HUES48 (cell line): ENCODE measurements around the gene LIN28A.

Experiments
- H3K27ac ChIP-seq: one replicate; pipeline ENCODE4 v1.7.0; 2013; ENCODE audit warnings: low read depth, low read length, inconsistent platforms
- H3K27me3 ChIP-seq: 2 replicates; pipeline ENCODE4 v1.6.1; 2013; ENCODE audit warnings: mild to moderate bottlenecking, low read length; ENCODE audit not compliant: control insufficient read depth, insufficient read depth
- H3K36me3 ChIP-seq: 2 replicates; pipeline ENCODE4 v1.6.1; 2013; ENCODE audit warnings: low read length; ENCODE audit not compliant: control insufficient read depth, insufficient read depth
- H3K4me1 ChIP-seq: 2 replicates; pipeline ENCODE4 v1.6.1; 2013; ENCODE audit warnings: mild to moderate bottlenecking, low read length; ENCODE audit not compliant: control insufficient read depth, insufficient read depth
- H3K4me3 ChIP-seq: 2 replicates; pipeline ENCODE4 v1.5.1; 2013; ENCODE audit warnings: mild to moderate bottlenecking, low read depth, low read length
- H3K9ac ChIP-seq: 2 replicates; pipeline ENCODE4 v1.6.1; 2013; ENCODE audit warnings: mild to moderate bottlenecking, low read depth, low read length, moderate library complexity
- H3K9me3 ChIP-seq: 2 replicates; pipeline ENCODE4 v1.6.1; 2013; ENCODE audit warnings: low read length; ENCODE audit not compliant: control insufficient read depth, insufficient read depth

LIN28A gene

DNA sequence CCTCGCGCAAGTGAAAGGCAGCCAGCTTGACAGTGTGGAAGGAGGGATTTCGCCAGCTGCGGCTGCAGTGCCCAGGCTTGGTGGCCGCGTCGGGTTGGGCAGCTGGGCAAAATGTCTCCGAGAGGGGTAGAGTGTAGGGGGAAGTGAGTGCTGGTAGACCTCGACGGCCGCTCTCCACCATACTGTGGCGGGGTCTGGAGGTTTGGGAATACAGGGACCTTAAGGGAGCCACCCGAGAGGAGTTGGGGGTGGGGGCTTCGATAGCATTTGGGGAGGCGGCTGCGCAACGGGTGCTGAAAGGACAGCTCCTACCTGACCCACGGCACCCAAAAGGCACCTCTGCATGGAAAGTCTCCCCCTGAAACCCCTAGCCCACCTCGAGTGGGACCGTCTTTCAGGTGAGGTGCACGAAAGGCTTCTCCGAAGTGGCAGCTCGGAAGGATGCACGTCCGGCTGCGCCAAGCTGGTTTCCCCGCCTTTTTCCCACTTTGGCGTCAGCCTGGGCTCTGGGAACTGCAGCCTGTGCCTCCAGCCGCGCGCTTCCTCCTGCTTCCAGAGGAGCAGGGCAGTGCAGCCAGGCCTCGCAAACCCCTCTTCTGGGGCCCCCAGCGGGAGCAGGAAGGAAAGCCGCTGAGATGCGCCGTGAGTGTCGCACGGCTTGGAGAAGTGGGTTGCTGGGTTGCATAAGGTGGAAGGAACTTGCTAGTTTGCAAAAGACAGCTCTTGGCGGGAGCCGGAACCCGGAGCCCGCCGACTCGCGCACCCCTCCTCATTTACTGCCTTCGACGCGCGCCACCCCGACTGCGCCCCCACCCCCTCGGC, 61.1 kb downstream of the LIN28A start:
- Histone ChIP-seq H3K4me1 (peaks cover 19% of the 10 kb centered on the region), H3K9ac (peak overlapping the region; percentile 53), H3K9me3 (no peaks in the 10 kb centered on the region), H3K36me3 (peaks cover 54% of the 10 kb centered on the region), H3K27me3 (peaks cover 3% of the 10 kb centered on the region; the same call in 1 of the 2 replicates), H3K4me3 (peak overlapping the region; percentile 67), H3K27ac (peak overlapping the region; percentile 100)

DNA sequence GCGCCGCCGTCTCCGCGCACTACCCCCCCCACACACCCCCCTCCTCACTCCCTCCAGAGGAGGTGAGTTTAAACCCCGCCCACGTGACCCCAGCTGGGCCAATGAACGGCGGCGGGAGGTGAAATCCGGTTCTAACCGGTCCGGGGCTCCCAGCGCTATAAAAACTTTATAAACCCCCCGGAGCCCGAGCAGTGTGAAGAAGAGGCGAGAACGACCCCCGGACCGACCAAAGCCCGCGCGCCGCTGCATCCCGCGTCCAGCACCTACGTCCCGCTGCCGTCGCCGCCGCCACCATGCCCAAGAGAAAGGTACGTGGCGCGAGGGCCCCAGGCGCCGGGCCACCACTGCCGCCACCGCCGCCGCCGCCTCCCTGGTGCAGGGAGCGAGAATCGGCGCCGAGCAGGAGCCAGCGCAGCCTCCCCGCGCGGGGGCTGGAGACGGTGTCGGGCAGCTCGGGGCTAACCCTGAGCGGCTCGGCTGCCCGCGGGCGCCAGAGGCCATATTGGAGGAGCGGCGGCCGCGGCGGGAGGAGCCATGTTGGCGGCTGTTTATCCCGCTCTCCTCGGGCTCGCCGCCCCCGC, 61.8 kb downstream of the LIN28A start, which contains the start of gene HMGN2:
Gene HMGN2 (plus strand): TSS at position 121 of the 581 bp plus-strand sequence. CDS start 173 bp downstream, at position 294.
- peaks cover 3% of the 10 kb centered on the region; the same call in 1 of the 2 replicates for H3K27me3 ChIP-seq
- no peaks in the 10 kb centered on the region for H3K9me3 ChIP-seq
- peak within 1 kb of the TSS; percentile 100 for H3K27ac ChIP-seq
- H3K36me3 ChIP-seq, result peaks cover 54% of the 10 kb centered on the region
- H3K4me3 ChIP-seq, result peak within 1 kb of the TSS; percentile 82
- H3K9ac ChIP-seq, result peak within 1 kb of the TSS; percentile 100
- peaks cover 19% of the 10 kb centered on the region for H3K4me1 ChIP-seq

DNA sequence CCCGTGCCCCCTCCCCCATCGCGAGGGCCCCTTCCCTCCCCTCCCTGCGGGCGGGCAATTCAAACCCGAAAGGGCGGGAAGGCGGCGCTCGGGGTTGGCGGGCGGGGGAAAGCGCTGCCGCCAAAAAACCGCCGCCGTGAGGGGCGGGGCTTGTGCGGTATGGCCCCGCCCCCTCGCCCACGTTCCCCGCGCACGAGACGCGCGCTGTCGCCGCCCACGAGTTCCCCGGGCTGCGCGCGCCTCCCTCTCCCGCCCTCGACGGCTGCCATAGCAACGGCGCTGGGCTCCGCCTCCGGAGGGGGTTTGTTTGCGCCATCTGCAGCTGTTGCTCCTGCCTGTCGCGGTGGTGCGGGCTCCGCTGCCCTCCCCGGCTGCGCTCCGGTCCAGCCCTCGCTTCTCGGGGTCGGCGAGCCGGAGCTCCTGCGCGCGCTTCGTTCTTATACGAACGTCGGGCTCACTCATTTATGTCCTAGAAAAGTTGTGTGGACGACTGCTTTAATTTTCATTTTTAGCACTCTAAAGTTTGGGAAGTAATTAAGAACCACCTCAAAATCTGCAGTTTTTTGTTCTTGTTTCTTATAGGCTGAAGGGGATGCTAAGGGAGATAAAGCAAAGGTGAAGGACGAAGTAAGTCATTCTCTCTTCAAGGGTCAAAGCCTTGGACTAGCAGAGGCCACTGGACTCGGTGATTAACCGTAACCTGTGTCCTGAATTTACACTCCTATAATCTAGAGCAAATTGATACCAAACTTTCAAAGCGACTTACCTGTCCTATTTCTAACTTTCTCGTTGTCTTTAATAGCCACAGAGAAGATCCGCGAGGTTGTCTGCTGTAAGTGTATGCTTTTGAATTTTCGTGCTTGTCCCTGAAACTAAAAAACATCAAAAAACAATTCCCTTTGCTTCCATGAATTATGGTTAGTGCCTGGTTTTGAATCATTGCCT, 62.6 kb downstream of the LIN28A start:
- Histone ChIP-seq H3K27me3 (peaks cover 3% of the 10 kb centered on the region; the same call in 1 of the 2 replicates), H3K36me3 (peaks cover 54% of the 10 kb centered on the region), H3K9ac (peak overlapping the region; percentile 100), H3K4me1 (peaks cover 19% of the 10 kb centered on the region), H3K27ac (peak overlapping the region; percentile 100), H3K4me3 (peak overlapping the region; percentile 82), H3K9me3 (no peaks in the 10 kb centered on the region)

DNA sequence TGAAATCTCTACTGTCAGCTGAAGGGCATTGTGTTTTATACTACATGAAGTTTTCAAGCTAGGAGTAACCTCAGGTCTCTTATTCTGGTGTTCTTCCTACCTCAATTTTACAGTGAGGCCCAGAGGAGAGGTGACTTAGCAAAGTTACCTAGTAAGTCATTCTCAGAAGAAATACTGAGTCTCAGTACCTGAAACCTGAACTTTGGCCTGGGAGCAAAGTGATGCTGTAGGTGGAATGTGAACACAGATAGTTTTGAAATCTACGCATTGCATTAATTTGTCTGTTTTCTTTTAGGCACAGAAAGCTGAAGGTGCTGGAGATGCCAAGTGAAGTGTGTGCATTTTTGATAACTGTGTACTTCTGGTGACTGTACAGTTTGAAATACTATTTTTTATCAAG, 64.2 kb downstream of the LIN28A start:
- no peak overlapping the region for H3K4me3 ChIP-seq
- H3K36me3 ChIP-seq, result peaks cover 48% of the 10 kb centered on the region
- peaks cover 19% of the 10 kb centered on the region for H3K4me1 ChIP-seq
- no peaks in the 10 kb centered on the region for H3K9me3 ChIP-seq
- H3K27ac ChIP-seq, result no peak overlapping the region
- no peak overlapping the region for H3K9ac ChIP-seq
- peaks cover 3% of the 10 kb centered on the region; the same call in 1 of the 2 replicates for H3K27me3 ChIP-seq

DNA sequence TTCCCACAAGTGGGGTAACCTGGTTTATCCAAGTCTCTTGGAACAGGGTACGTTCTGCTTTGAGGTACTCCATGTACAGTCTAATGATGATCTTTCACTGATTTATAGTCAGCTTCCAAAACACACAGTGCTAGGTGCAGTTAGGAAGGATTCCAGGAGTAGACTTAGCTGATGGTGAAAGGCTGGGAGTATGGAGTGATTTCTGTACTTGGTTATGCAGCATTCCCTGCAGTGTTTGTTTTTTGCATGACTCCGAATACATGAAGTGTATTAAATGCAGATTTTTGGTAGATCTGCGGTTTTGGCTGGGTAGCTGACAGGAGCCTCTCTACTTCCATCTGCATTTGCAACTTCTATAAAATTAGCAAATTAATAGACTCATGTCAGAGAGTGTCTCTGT, 65.4 kb downstream of the LIN28A start:
- H3K36me3 ChIP-seq, result peaks cover 48% of the 10 kb centered on the region
- H3K9me3 ChIP-seq, result no peaks in the 10 kb centered on the region

DNA sequence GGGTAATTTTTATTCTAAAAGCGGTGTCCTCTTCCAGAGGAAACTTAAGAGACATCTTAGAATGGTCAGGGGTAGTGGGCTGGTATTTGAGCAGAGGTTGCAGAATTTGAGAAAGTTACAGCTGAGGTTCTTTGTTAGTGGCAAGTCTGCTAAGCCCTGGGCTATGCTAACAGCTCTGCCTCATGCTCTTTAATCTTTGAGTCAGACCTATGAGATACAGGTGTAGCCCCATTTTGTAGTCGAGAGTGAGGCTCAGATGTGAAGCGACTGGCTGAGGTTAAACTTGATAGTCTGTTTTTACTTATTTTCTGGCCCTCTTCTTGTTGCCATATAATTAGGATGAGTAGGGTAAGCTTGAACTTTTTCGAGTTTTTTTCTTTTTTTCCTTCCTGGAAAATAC, 66.3 kb downstream of the LIN28A start:
- Histone ChIP-seq H3K36me3 (peaks cover 48% of the 10 kb centered on the region), H3K9ac (no peak overlapping the region), H3K4me1 (peaks cover 7% of the 10 kb centered on the region; the same call in 1 of the 2 replicates), H3K9me3 (no peaks in the 10 kb centered on the region), H3K27ac (peak overlapping the region; percentile 24), H3K4me3 (no peak overlapping the region), H3K27me3 (no peaks in the 10 kb centered on the region)

More for the DNA sequence above, 65.4 kb downstream of the LIN28A start:
- peaks cover 3% of the 10 kb centered on the region; the same call in 1 of the 2 replicates for H3K27me3 ChIP-seq
- no peak overlapping the region for H3K27ac ChIP-seq
- no peak overlapping the region for H3K4me3 ChIP-seq
- H3K4me1 ChIP-seq, result peaks cover 12% of the 10 kb centered on the region
- H3K9ac ChIP-seq, result no peak overlapping the region

DNA sequence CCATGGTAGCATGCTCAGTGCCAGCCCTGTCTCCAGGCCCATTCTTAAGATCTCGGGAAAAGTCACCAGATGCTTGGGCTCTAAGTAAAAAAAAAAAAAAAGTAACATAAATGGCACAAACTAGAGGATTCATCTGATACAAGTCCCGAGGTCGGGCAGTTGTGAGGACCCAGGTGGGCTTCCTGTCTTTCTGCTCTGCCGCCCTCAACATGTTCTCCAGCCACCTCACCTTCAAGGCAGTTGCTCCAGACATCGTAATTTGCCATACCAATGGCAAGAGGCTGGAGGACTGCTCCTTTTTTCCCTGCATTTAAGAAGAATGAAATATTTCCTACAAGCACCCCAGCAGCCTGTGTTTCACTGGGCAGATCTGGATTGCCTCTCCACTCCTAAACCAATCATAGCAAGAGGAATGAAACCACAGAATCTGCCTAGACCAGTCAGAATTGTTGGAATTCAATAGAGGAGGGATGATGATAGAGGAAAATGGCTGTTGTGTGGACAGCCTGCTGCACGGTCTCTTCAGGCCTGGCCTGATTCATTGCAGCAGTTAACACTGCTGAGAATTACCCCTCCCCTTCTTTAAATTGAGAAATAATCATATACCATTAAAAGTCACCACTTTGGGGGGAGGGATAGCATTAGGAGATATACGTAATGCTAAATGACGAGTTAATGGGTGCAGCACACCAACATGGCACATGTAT, 67.0 kb downstream of the LIN28A start:
- no peaks in the 10 kb centered on the region for H3K9me3 ChIP-seq
- H3K27me3 ChIP-seq, result no peaks in the 10 kb centered on the region
- peaks cover 7% of the 10 kb centered on the region; the same call in 1 of the 2 replicates for H3K4me1 ChIP-seq
- H3K36me3 ChIP-seq, result peaks cover 48% of the 10 kb centered on the region
- peak overlapping the region; percentile 24 for H3K27ac ChIP-seq
- no peak overlapping the region for H3K4me3 ChIP-seq
- H3K9ac ChIP-seq, result no peak overlapping the region

DNA sequence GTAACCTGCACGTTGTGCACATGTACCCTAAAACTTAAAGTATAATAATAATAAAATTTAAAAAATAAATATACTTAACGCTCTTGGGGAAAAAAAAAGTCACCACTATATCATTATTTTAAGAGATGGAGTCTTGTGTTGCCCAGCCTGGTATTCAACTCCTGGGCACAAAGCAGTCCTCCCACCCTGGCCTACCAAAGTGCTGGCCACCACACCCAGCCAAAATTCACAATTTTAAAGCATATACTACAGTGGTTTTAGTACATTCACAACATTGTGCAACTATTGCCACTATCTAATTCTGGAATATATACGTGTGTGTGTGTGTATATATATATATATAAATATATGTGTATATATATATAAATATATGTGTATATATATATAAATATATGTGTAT, 67.5 kb downstream of the LIN28A start:
- Histone ChIP-seq H3K27ac (no peak overlapping the region), H3K27me3 (no peaks in the 10 kb centered on the region), H3K36me3 (peaks cover 47% of the 10 kb centered on the region), H3K9ac (no peak overlapping the region), H3K4me3 (no peak overlapping the region), H3K4me1 (peaks cover 7% of the 10 kb centered on the region; the same call in 1 of the 2 replicates), H3K9me3 (no peaks in the 10 kb centered on the region)

DNA sequence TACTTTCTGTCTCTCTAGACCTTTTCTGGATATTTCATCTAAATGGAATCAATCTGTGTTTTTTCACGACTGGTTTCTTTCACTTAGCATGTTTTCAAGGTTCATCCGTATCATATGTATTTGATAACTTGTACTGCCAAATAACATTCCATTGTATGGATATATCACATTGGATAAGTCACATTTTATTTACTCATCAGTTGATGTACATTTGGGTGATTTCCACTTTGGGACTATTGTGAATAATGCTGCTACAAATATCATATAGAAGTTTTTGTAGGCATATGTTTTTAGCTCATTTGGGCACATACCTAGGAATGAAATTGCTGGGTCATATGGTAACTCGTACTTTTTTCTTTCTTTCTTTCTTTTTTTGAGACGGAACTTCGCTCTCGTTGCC, 68.4 kb downstream of the LIN28A start:
- H3K9ac ChIP-seq, result no peak overlapping the region
- H3K27ac ChIP-seq, result no peak overlapping the region
- no peak overlapping the region for H3K4me3 ChIP-seq
- peaks cover 39% of the 10 kb centered on the region for H3K36me3 ChIP-seq
- no peaks in the 10 kb centered on the region for H3K9me3 ChIP-seq
- H3K27me3 ChIP-seq, result no peaks in the 10 kb centered on the region
- H3K4me1 ChIP-seq, result 0 out of 2 replicates have a peak, but pooled peaks cover 1% of the 10 kb centered on the region
